Measurements from ENCODE around the gene ZCCHC7. TPM values are rescaled to one million over a fixed set of nuclear protein-coding genes. Genes with fewer than 3 reads are reported as not detected.

The ZCCHC7 gene
- total and polyA plus RNA-seq, 2 experiments from 2014 or later, result 29.8 to 38.8 TPM

- TF ChIP-seq, protein P1, sequence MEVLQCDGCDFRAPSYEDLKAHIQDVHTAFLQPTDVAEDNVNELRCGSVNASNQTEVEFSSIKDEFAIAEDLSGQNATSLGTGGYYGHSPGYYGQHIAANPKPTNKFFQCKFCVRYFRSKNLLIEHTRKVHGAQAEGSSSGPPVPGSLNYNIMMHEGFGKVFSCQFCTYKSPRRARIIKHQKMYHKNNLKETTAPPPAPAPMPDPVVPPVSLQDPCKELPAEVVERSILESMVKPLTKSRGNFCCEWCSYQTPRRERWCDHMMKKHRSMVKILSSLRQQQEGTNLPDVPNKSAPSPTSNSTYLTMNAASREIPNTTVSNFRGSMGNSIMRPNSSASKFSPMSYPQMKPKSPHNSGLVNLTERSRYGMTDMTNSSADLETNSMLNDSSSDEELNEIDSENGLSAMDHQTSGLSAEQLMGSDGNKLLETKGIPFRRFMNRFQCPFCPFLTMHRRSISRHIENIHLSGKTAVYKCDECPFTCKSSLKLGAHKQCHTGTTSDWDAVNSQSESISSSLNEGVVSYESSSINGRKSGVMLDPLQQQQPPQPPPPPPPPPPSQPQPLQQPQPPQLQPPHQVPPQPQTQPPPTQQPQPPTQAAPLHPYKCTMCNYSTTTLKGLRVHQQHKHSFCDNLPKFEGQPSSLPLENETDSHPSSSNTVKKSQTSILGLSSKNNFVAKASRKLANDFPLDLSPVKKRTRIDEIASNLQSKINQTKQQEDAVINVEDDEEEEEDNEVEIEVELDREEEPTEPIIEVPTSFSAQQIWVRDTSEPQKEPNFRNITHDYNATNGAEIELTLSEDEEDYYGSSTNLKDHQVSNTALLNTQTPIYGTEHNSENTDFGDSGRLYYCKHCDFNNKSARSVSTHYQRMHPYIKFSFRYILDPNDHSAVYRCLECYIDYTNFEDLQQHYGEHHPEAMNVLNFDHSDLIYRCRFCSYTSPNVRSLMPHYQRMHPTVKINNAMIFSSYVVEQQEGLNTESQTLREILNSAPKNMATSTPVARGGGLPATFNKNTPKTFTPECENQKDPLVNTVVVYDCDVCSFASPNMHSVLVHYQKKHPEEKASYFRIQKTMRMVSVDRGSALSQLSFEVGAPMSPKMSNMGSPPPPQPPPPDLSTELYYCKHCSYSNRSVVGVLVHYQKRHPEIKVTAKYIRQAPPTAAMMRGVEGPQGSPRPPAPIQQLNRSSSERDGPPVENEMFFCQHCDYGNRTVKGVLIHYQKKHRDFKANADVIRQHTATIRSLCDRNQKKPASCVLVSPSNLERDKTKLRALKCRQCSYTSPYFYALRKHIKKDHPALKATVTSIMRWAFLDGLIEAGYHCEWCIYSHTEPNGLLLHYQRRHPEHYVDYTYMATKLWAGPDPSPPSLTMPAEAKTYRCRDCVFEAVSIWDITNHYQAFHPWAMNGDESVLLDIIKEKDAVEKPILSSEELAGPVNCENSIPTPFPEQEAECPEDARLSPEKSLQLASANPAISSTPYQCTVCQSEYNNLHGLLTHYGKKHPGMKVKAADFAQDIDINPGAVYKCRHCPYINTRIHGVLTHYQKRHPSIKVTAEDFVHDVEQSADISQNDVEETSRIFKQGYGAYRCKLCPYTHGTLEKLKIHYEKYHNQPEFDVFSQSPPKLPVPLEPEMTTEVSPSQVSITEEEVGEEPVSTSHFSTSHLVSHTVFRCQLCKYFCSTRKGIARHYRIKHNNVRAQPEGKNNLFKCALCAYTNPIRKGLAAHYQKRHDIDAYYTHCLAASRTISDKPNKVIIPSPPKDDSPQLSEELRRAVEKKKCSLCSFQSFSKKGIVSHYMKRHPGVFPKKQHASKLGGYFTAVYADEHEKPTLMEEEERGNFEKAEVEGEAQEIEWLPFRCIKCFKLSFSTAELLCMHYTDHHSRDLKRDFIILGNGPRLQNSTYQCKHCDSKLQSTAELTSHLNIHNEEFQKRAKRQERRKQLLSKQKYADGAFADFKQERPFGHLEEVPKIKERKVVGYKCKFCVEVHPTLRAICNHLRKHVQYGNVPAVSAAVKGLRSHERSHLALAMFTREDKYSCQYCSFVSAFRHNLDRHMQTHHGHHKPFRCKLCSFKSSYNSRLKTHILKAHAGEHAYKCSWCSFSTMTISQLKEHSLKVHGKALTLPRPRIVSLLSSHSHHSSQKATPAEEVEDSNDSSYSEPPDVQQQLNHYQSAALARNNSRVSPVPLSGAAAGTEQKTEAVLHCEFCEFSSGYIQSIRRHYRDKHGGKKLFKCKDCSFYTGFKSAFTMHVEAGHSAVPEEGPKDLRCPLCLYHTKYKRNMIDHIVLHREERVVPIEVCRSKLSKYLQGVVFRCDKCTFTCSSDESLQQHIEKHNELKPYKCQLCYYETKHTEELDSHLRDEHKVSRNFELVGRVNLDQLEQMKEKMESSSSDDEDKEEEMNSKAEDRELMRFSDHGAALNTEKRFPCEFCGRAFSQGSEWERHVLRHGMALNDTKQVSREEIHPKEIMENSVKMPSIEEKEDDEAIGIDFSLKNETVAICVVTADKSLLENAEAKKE (CRISPR knock-in tag; IDR thresholded peaks at IDR 0.05), result no peak
These were observed 174.8 kb downstream of the ZCCHC7 start (continued) for GRCh38 chr9:37295178-37295577.

- peak; percentile 64 for DNase-seq (ENCODE audit: low spot score)
- Histone ChIP-seq H4K20me1 (replicated peaks; ENCODE audit: insufficient read depth) (no peaks in the 10 kb centered on the region), H3K79me2 (replicated peaks; ENCODE audit: insufficient read depth) (no peaks in the 10 kb centered on the region), H3K27me3 (ENCODE audit: insufficient read depth) (no peaks in the 10 kb centered on the region), H3K9me2 (ENCODE audit: insufficient read depth) (no peaks in the 10 kb centered on the region), H3K4me3 (no peak overlapping the region), H3K4me2 (no peak overlapping the region), H3K36me3 (ENCODE audit: insufficient read depth) (no peaks in the 10 kb centered on the region), H2AFZ (no peak overlapping the region), H3K27ac (ENCODE audit: low read depth) (no peak overlapping the region), H3F3A (replicated peaks; ENCODE audit: low read depth) (no peaks in the 10 kb centered on the region), H3K4me1 (ENCODE audit: insufficient read depth) (peaks cover 8% of the 10 kb centered on the region)
- ATAC-seq, result peak; percentile 45; the same call in 1 of the 3 replicates
- Mint-ChIP-seq H3K27ac (no peak overlapping the region; the same call in 1 of the 2 replicates), H3K27me3 (ENCODE audit: insufficient read depth, low read depth, poor library complexity) (no peaks in the 10 kb centered on the region), H3K36me3 (ENCODE audit: low read depth) (no peaks in the 10 kb centered on the region), H3K9me3 (no peaks in the 10 kb centered on the region), H3K4me3 (no peak overlapping the region), H3K4me1 (peaks cover 10% of the 10 kb centered on the region)
- TF ChIP-seq NANOG (IDR thresholded peaks at IDR 0.05; ENCODE audit: borderline replicate concordance), result no peak
- TF ChIP-seq CTCF (conservative IDR thresholded peaks at IDR 0.05; ENCODE audit: low read depth in 2 of 2), result peak in 1 of 2 experiments; percentile 57; a peak in 3 of 4 replicates
- TF ChIP-seq POLR2AphosphoS5 (IDR thresholded peaks at IDR 0.05; ENCODE audit: low read depth), result no peak
These were observed 175.4 kb downstream of the ZCCHC7 start for GRCh38 chr9:37295796-37296195.
